Prostate gland (tissue), 2 donors: Measurements from ENCODE around the gene PRDM16.

Experiments
- POLR2A ChIP-seq: fragments of 450-650 bp; IDR thresholded peaks from one replicate; pipeline ENCODE4 v1.6.1; 2016; ENCODE audit warnings: antibody characterized with exemption, mild to moderate bottlenecking
- TF ChIP-seq, protein P1 (sequence below), 4 experiments: fragments of 200-600 bp in 2 of 4; fragments of 450-650 bp in 2 of 4; sonication (generic) in 2 of 4; IDR thresholded peaks; 1 replicate in 3 of 4; 2 replicates in 1 of 4; pipeline ENCODE4 v1.5.1; 2016 to 2019; ENCODE audit warnings: antibody characterized with exemption in 4 of 4, mild to moderate bottlenecking in 2 of 4, moderate library complexity in 2 of 4

DNA sequence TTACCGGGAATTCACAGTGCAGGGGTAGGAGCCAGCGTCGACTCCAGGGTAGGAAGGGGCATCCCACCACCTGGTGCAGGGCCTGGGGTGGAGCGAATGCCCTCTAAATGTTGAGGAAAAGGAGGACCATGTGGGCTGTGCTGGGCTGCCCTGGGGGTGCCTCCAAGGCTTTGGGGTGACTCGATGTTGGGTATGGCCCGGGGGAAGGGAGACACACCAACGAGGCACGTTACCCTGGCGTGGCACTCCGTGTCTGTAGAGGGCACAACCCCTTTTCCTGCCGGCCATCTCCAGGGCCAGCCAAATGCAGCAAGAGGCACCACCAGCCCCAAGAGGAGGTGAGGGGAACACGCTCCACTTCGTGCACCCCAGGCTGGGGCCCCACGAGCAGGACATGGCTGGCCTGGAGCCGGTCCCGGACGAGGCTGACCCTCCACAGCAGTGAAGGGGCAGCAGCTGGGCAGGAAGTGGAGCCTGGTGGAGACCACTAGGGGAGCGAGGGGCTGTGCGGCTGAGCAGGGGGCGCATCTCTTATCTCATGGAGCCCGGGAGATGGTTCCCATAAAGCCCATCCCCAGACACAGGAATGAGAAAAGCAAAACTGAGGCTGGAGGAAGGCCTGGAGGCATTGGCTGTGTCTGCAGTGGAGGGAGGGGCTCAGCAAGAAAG lies 36.5 kb upstream of the PRDM16 start:
- TF ChIP-seq, protein P1, sequence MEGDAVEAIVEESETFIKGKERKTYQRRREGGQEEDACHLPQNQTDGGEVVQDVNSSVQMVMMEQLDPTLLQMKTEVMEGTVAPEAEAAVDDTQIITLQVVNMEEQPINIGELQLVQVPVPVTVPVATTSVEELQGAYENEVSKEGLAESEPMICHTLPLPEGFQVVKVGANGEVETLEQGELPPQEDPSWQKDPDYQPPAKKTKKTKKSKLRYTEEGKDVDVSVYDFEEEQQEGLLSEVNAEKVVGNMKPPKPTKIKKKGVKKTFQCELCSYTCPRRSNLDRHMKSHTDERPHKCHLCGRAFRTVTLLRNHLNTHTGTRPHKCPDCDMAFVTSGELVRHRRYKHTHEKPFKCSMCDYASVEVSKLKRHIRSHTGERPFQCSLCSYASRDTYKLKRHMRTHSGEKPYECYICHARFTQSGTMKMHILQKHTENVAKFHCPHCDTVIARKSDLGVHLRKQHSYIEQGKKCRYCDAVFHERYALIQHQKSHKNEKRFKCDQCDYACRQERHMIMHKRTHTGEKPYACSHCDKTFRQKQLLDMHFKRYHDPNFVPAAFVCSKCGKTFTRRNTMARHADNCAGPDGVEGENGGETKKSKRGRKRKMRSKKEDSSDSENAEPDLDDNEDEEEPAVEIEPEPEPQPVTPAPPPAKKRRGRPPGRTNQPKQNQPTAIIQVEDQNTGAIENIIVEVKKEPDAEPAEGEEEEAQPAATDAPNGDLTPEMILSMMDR (IDR thresholded peaks at IDR 0.05) = no peak
- no peak for TF ChIP-seq POLR2A
